OCI-LY7 (cell line): ENCODE measurements around the gene SNX32. TPM values are rescaled to one million over a fixed set of nuclear protein-coding genes. Genes with fewer than 3 reads are reported as not detected.

Experiments used
- BruUV-seq: library from RNA; stranded (reverse); fragments of 400-500 nt; replicated peaks from 2 replicates; lab custom pipeline; 2021; lab: Mats Ljungman, UMichigan
- CTCF ChIA-PET: fragments of 300-600 bp; sonication (Branson Sonifier 250); formaldehyde crosslinking; loops from one replicate; lab custom pipeline; 2022; ENCODE audit warnings: antibody characterized with exemption; ENCODE audit not compliant: unreplicated experiment; lab: Charles Lee
- POLR2A ChIA-PET: fragments of 300-600 bp; sonication (Branson Sonifier 250); formaldehyde crosslinking; loops from one replicate; lab custom pipeline; 2022; ENCODE audit warnings: antibody characterized with exemption; lab: Charles Lee
- DNase-seq: peaks from one replicate; pipeline ENCODE4 v3.0.0-alpha.2; 2015; ENCODE audit warnings: low spot score
- H2AFZ ChIP-seq: fragments of 200-600 bp; sonication (generic), shearing (Covaris generic); 2 replicates; pipeline ENCODE4 v1.6.1; 2014; ENCODE audit warnings: mild to moderate bottlenecking, antibody characterized with exemption, low read length, moderate library complexity
- H3K27ac ChIP-seq: fragments of 200-600 bp; sonication (generic); 2 replicates; pipeline ENCODE4 v1.5.1; 2014; ENCODE audit warnings: mixed run types, low read depth, mild to moderate bottlenecking, moderate library complexity, low read length, inconsistent platforms; ENCODE audit not compliant: poor library complexity, severe bottlenecking
- H3K36me3 ChIP-seq: fragments of 200-600 bp; sonication (generic); 2 replicates; pipeline ENCODE4 v1.6.1; 2014; ENCODE audit warnings: mild to moderate bottlenecking, antibody characterized with exemption, low read length, moderate library complexity, mixed read lengths; ENCODE audit not compliant: insufficient read depth
- H3K4me1 ChIP-seq: fragments of 200-600 bp; sonication (generic); 2 replicates; pipeline ENCODE4 v1.5.1; 2014; ENCODE audit warnings: mild to moderate bottlenecking, low read length; ENCODE audit not compliant: insufficient read depth, poor library complexity, severe bottlenecking
- H3K4me2 ChIP-seq: fragments of 200-600 bp; sonication (generic); 2 replicates; pipeline ENCODE4 v1.6.1; 2014; ENCODE audit warnings: mild to moderate bottlenecking, low read length
- H3K4me3 ChIP-seq: fragments of 200-600 bp; sonication (generic); 2 replicates; pipeline ENCODE4 v1.5.1; 2014; ENCODE audit warnings: mild to moderate bottlenecking, low read depth, low read length; ENCODE audit not compliant: poor library complexity, severe bottlenecking
- H3K79me2 ChIP-seq: fragments of 200-600 bp; sonication (generic); 2 replicates; pipeline ENCODE4 v1.6.1; 2016; ENCODE audit warnings: low read depth, mild to moderate bottlenecking, low read length, moderate library complexity, mixed read lengths; ENCODE audit not compliant: insufficient read depth
- H3K9me2 ChIP-seq: fragments of 200-600 bp; sonication (generic); 2 replicates; pipeline ENCODE4 v1.6.1; 2016; ENCODE audit warnings: mild to moderate bottlenecking, low read length, mixed read lengths; ENCODE audit not compliant: insufficient read depth
- H3K9me3 ChIP-seq: fragments of 200-600 bp; sonication (generic); 2 replicates; pipeline ENCODE4 v1.6.1; 2014; ENCODE audit warnings: mild to moderate bottlenecking, mixed run types, low read length, mixed read lengths
- H4K20me1 ChIP-seq: fragments of 200-600 bp; sonication (generic); 2 replicates; pipeline ENCODE4 v1.6.1; 2014; ENCODE audit warnings: mild to moderate bottlenecking, antibody characterized with exemption, low read length, moderate library complexity, mixed read lengths; ENCODE audit not compliant: insufficient read depth
- EZH2phosphoT487 ChIP-seq: fragments of 200-600 bp; sonication (generic); IDR thresholded peaks from 2 replicates; pipeline ENCODE4 v1.6.1; 2018; ENCODE audit warnings: low read depth, borderline replicate concordance, mild to moderate bottlenecking, mixed run types, antibody characterized with exemption, low read length, moderate library complexity, mixed read lengths
- intact Hi-C: fragments of 100-400 bp; cut with micrococcal nuclease; formaldehyde crosslinking; loops from one replicate; pipeline ENCODE4 v1.10.0; 2022; ENCODE audit not compliant: unreplicated experiment
- total RNA-seq, 2 experiments: library from RNA; depleted of rRNA in 1 of 2; stranded (reverse); fragments of >200 nt in 1 of 2; shearing (Covaris generic) in 1 of 2; gene quantifications; 2 replicates each; pipeline ENCODE4 v1.2.3, GENCODE V29; 2014 to 2022
- TF ChIP-seq, protein P1 (sequence below): fragments of 200-600 bp; sonication (generic); conservative IDR thresholded peaks from 2 replicates; pipeline ENCODE4 v1.5.1; 2014; ENCODE audit warnings: mild to moderate bottlenecking, antibody characterized with exemption, low read length, moderate library complexity, mixed read lengths

The SNX32 gene
- total RNA-seq, 2 experiments from 2014 or later, result not detected

DNA sequence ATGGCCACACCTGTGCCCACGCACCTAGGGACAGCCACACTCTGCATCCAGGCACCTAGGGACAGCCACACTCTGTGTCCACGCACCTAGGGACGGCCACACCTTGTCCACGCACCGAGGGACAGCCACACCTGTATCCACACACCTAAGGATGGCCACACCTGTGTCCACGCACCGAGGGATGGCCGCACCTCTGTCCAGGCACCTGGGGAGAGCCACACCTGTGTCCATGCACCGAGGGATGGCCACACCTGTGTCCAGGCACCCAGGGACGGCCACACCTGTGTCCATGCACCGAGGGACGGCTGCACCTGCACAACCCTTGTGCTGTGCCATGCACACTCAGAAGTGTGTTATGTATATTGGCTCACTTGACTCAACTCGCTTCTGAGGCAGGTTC is 36.1 kb upstream of the SNX32 start:
- no peak overlapping the region for H3K27ac ChIP-seq
- TF ChIP-seq EZH2phosphoT487, result no peak
- TF ChIP-seq, protein P1, sequence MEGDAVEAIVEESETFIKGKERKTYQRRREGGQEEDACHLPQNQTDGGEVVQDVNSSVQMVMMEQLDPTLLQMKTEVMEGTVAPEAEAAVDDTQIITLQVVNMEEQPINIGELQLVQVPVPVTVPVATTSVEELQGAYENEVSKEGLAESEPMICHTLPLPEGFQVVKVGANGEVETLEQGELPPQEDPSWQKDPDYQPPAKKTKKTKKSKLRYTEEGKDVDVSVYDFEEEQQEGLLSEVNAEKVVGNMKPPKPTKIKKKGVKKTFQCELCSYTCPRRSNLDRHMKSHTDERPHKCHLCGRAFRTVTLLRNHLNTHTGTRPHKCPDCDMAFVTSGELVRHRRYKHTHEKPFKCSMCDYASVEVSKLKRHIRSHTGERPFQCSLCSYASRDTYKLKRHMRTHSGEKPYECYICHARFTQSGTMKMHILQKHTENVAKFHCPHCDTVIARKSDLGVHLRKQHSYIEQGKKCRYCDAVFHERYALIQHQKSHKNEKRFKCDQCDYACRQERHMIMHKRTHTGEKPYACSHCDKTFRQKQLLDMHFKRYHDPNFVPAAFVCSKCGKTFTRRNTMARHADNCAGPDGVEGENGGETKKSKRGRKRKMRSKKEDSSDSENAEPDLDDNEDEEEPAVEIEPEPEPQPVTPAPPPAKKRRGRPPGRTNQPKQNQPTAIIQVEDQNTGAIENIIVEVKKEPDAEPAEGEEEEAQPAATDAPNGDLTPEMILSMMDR, result no peak
- DNase-seq, result no peak
- H3K36me3 ChIP-seq, result no peaks in the 10 kb centered on the region
- H3K9me2 ChIP-seq, result no peaks in the 10 kb centered on the region
- H2AFZ ChIP-seq, result no peak overlapping the region
- no peak overlapping the region for H3K4me2 ChIP-seq
- ChIA-PET CTCF (interaction anchor here (0.6 kb wide), 1 partner anchor 90 kb away, joined by 4 read pairs; no protein-coding TSS in a partner anchor), POLR2A (no interaction called here)
- intact Hi-C loops, result no loop called here
- H3K4me3 ChIP-seq, result no peak overlapping the region
- peaks cover 2% of the 10 kb centered on the region for H3K4me1 ChIP-seq
- no peaks in the 10 kb centered on the region for H4K20me1 ChIP-seq
- no peaks in the 10 kb centered on the region for H3K79me2 ChIP-seq
- BruUV-seq, result no TSS peak
- H3K9me3 ChIP-seq, result no peaks in the 10 kb centered on the region

DNA sequence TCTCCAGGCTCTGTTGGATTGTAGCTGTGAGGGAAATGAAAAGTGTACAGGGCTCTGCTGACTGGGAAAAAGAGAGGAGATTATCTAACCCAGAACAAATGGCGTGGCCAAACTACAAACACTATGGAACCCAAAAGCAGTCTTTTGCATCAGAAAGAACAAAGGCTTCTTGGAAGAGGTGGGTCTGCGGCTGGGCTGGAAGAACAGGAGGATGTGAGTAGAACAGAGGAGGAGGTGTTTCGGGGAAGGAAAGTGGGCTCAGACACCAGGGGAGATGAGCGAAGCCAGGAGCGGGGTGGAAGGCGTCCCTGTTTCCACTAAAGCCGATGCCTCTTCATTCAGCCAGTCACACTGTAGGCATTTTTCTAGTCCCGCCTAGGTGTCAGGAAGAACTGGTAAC is 34.9 kb upstream of the SNX32 start:
- Histone ChIP-seq H3K4me3 (no peak overlapping the region), H3K27ac (no peak overlapping the region), H3K4me1 (peaks cover 6% of the 10 kb centered on the region), H4K20me1 (no peaks in the 10 kb centered on the region), H2AFZ (no peak overlapping the region), H3K4me2 (no peak overlapping the region), H3K9me3 (no peaks in the 10 kb centered on the region), H3K79me2 (no peaks in the 10 kb centered on the region), H3K36me3 (no peaks in the 10 kb centered on the region), H3K9me2 (no peaks in the 10 kb centered on the region)
- ChIA-PET CTCF (no interaction called here), POLR2A (interaction anchor here (0.9 kb wide), 1 partner anchor 19 kb away, joined by 3 read pairs; no protein-coding TSS in a partner anchor)
- TF ChIP-seq, protein P1, result no peak
- intact Hi-C loops, result no loop called here
- BruUV-seq, result no TSS peak
- DNase-seq, result no peak

DNA sequence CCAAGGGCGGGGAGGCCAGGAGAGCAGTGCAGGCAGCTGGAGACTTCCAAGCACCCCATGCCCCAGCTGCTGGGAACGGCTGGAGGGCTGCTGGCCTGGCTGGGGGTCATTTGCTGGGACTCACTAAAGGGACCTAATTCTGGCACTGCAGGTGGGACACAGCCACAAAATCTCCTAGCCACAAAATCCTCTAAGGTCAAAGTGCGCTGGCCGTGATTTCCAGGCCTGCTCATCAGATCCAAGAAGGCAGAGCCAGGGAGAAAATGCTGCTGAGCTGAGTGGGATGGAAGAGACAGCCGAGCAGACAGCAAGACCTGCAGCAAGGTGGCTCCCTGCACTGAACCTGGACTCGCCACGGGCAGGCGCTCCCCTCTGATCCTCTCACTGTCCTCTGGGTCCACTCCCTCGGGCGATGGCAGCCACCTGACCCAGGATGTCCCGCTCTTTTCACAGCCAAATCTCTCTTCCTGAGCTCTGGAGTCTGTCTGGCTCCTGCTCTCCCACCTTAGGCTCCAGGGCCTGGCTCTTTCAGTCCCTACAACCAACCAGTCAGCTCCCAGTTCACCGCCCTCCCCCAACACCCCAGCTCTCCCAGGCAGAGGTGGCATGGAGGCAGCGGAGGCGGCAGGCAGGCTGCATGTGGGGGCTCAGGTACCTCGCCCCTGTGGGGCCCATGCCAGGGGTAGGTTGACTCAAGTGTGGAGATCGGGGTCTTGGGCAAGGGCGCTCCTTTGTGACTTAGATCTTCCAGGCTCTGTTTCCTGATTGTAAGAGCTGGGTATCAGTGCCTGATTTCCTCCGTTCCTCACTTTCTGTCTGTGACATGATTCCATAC is 32.4 kb upstream of the SNX32 start:
- Histone ChIP-seq H3K9me3 (no peaks in the 10 kb centered on the region), H3K27ac (no peak overlapping the region), H3K79me2 (no peaks in the 10 kb centered on the region), H3K4me1 (peaks cover 6% of the 10 kb centered on the region), H4K20me1 (no peaks in the 10 kb centered on the region), H3K4me3 (no peak overlapping the region), H3K4me2 (no peak overlapping the region), H2AFZ (no peak overlapping the region), H3K9me2 (no peaks in the 10 kb centered on the region), H3K36me3 (no peaks in the 10 kb centered on the region)
- no peak for TF ChIP-seq EZH2phosphoT487
- TF ChIP-seq, protein P1, result no peak
- BruUV-seq, result no TSS peak
- intact Hi-C loops, result no loop called here
- DNase-seq, result no peak
- ChIA-PET POLR2A (interaction anchor here (0.6 to 0.7 kb wide), 2 partner anchors 115 to 574 kb away, joined by 4 to 5 read pairs; no protein-coding TSS in a partner anchor), CTCF (no interaction called here)
